Small intestine (tissue), 7 donors: Measurements from ENCODE around the gene ATP1A3. TPM values are rescaled to one million over a fixed set of nuclear protein-coding genes. Genes with fewer than 3 reads are reported as not detected.

Experiments used
- DNase-seq, 2 donors: peaks; one replicate each; pipeline versions ENCODE4 v3.0.0 to v3.0.0-alpha.2; 2013
- FAIRE-seq: peaks from 2 replicates; lab custom pipeline; 2012; peaks lifted over from hg19 to GRCh38; lab: Jason Lieb, UNC
- H3K27ac ChIP-seq, 3 donors: one replicate each; pipeline ENCODE4 v1.5.1; 2013; ENCODE audit warnings: low read length in 2 of 3, mild to moderate bottlenecking in 2 of 3, control low read depth in 1 of 3, inconsistent platforms in 1 of 3, low read depth in 1 of 3, moderate library complexity in 1 of 3
- H3K27me3 ChIP-seq, 3 donors: one replicate each; pipeline ENCODE4 v1.6.1; 2013; ENCODE audit warnings: low read length in 3 of 3, inconsistent platforms in 1 of 3; ENCODE audit not compliant: control insufficient read depth in 3 of 3, insufficient read depth in 3 of 3
- H3K36me3 ChIP-seq, 3 donors: one replicate each; pipeline ENCODE4 v1.6.1; 2013; ENCODE audit warnings: low read length in 3 of 3, inconsistent platforms in 1 of 3, low read depth in 1 of 3, mild to moderate bottlenecking in 1 of 3, moderate library complexity in 1 of 3; ENCODE audit not compliant: control insufficient read depth in 3 of 3, insufficient read depth in 2 of 3
- H3K4me1 ChIP-seq, 3 donors: one replicate each; pipeline ENCODE4 v1.6.1; 2013; ENCODE audit warnings: low read length in 2 of 3, inconsistent platforms in 1 of 3, low read depth in 1 of 3, mild to moderate bottlenecking in 1 of 3, moderate library complexity in 1 of 3; ENCODE audit not compliant: control insufficient read depth in 3 of 3, insufficient read depth in 2 of 3
- H3K4me3 ChIP-seq, 3 donors: one replicate each; pipeline ENCODE4 v1.5.1; 2013; ENCODE audit warnings: low read length in 3 of 3, control low read depth in 1 of 3, inconsistent platforms in 1 of 3, low read depth in 1 of 3, mild to moderate bottlenecking in 1 of 3, moderate library complexity in 1 of 3
- H3K9me3 ChIP-seq, 2 donors: one replicate each; pipeline ENCODE4 v1.6.1; 2013; ENCODE audit warnings: low read depth in 1 of 2, low read length in 1 of 2; ENCODE audit not compliant: control insufficient read depth in 2 of 2, insufficient read depth in 1 of 2
- WGBS, 3 donors: extraction: QIAGEN DNeasy Blood & Tissue Kit; methylation state at CpG; one replicate each; pipeline ENCODE4 v1.1.7; 2013; 5-methylcytosine and 5-hydroxymethylcytosine counted together
- polyA plus RNA-seq, 4 donors: library from polyadenylated mRNA; stranded (reverse) in 3 of 4; unstranded in 1 of 4; fragments of 200-250 nt in 3 of 4; fragments of 120-200 nt in 1 of 4; gene quantifications; one replicate each; pipeline versions ENCODE4 v1.2.1 to v1.2.3, GENCODE V29; 2013
- donor health status: healthy with polysubstance abuse.
- donor health status: control.
- donor health status: control.
- donor health status: Bipolar disorder and iron deficiency.
- donor health status: healthy.

Gene ATP1A3
- polyA plus RNA-seq, 4 donors: 0.81 to 4.3 (median 1.3) TPM; not detected in 1

- 78 to 83% (median 79%) methylated on average over 15 of the region's 15 CpGs for WGBS, 3 donors
- no peak overlapping the region for H3K27ac ChIP-seq
- no peaks in the 10 kb centered on the region for H3K36me3 ChIP-seq
- H3K4me1 ChIP-seq: no peaks in the 10 kb centered on the region
- DNase-seq (no peak), FAIRE-seq (no peak)
- H3K9me3 ChIP-seq: no peaks in the 10 kb centered on the region
- no peak overlapping the region for H3K4me3 ChIP-seq
- H3K27me3 ChIP-seq: no peaks in the 10 kb centered on the region
Observed at GRCh38 chr19:41981724-41982123, 12.3 kb downstream of the ATP1A3 start.

- H3K27ac ChIP-seq: no peak overlapping the region
- H3K27me3 ChIP-seq: no peaks in the 10 kb centered on the region
- DNase-seq: no peak
- 85 to 91% (median 89%) methylated on average over 16 to 17 of the region's 17 CpGs for WGBS, 3 donors
- no peak overlapping the region for H3K4me3 ChIP-seq
- no peaks in the 10 kb centered on the region for H3K4me1 ChIP-seq
- H3K36me3 ChIP-seq: no peaks in the 10 kb centered on the region
- no peak for FAIRE-seq
- H3K9me3 ChIP-seq: no peaks in the 10 kb centered on the region
Observed at GRCh38 chr19:41978470-41978869, 15.6 kb downstream of the ATP1A3 start.

GRCh38 chr19:41977916-41978315 is 16.1 kb downstream of the ATP1A3 start:
- Histone ChIP-seq H3K27me3 (no peaks in the 10 kb centered on the region), H3K4me1 (no peaks in the 10 kb centered on the region), H3K9me3 (no peaks in the 10 kb centered on the region), H3K27ac (no peak overlapping the region), H3K36me3 (no peaks in the 10 kb centered on the region), H3K4me3 (no peak overlapping the region)
- 80 to 84% (median 83%) methylated on average over 22 of the region's 22 CpGs for WGBS, 3 donors
- DNase-seq (no peak), FAIRE-seq (no peak)

GRCh38 chr19:41974652-41975051 is 19.4 kb downstream of the ATP1A3 start:
- 78 to 80% (median 78%) methylated on average over 8 of the region's 8 CpGs for WGBS, 3 donors
- Histone ChIP-seq H3K27me3 (no peaks in the 10 kb centered on the region), H3K27ac (no peak overlapping the region), H3K4me3 (no peak overlapping the region), H3K9me3 (no peaks in the 10 kb centered on the region), H3K36me3 (no peaks in the 10 kb centered on the region), H3K4me1 (no peaks in the 10 kb centered on the region)
- DNase-seq: no peak
- no peak for FAIRE-seq

- no peak overlapping the region for H3K27ac ChIP-seq
- H3K4me1 ChIP-seq: peaks cover 0 to 11% (median 0%) of the 10 kb centered on the region in 3 donors
- no peaks in the 10 kb centered on the region for H3K9me3 ChIP-seq
- 80 to 86% (median 80%) methylated on average over 11 of the region's 11 CpGs for WGBS, 3 donors
- FAIRE-seq (no peak), DNase-seq (no peak)
- H3K27me3 ChIP-seq: no peaks in the 10 kb centered on the region
- no peak overlapping the region for H3K4me3 ChIP-seq
- no peaks in the 10 kb centered on the region for H3K36me3 ChIP-seq
Observed at GRCh38 chr19:41971363-41971762, 22.7 kb downstream of the ATP1A3 start.

- Histone ChIP-seq H3K4me1 (peaks cover 0 to 11% (median 0%) of the 10 kb centered on the region in 3 donors), H3K9me3 (no peaks in the 10 kb centered on the region), H3K36me3 (no peaks in the 10 kb centered on the region), H3K27me3 (no peaks in the 10 kb centered on the region), H3K4me3 (no peak overlapping the region), H3K27ac (no peak overlapping the region)
- DNase-seq: no peak
- no peak for FAIRE-seq
- WGBS, 3 donors: 91 to 95% (median 93%) methylated on average over 19 of the region's 19 CpGs
Observed at GRCh38 chr19:41969772-41970458, 24.1 kb downstream of the ATP1A3 start.

- no peak overlapping the region for H3K4me3 ChIP-seq
- H3K9me3 ChIP-seq: no peaks in the 10 kb centered on the region
- WGBS, 3 donors: 64 to 74% (median 64%) methylated on average over 28 of the region's 28 CpGs
- H3K4me1 ChIP-seq: peaks cover 0 to 11% (median 0%) of the 10 kb centered on the region in 3 donors
- H3K36me3 ChIP-seq: no peaks in the 10 kb centered on the region
- FAIRE-seq: no peak
- peak; percentile 21 to 84 for DNase-seq
- H3K27me3 ChIP-seq: no peaks in the 10 kb centered on the region
- no peak overlapping the region for H3K27ac ChIP-seq
Observed at GRCh38 chr19:41968751-41969595, 25.1 kb downstream of the ATP1A3 start.

GRCh38 chr19:41967054-41967783 is 26.8 kb downstream of the ATP1A3 start:
- WGBS, 3 donors: 67 to 73% (median 69%) methylated on average over 26 of the region's 26 CpGs
- Histone ChIP-seq H3K36me3 (no peaks in the 10 kb centered on the region), H3K27ac (no peak overlapping the region), H3K27me3 (no peaks in the 10 kb centered on the region), H3K9me3 (no peaks in the 10 kb centered on the region), H3K4me3 (no peak overlapping the region), H3K4me1 (peaks cover 0 to 11% (median 0%) of the 10 kb centered on the region in 3 donors)
- DNase-seq (no peak), FAIRE-seq (no peak)
